ENCODE measurements around the gene C20orf96. TPM values are rescaled to one million over a fixed set of nuclear protein-coding genes. Genes with fewer than 3 reads are reported as not detected.
"Not testable (repeated sequence)": the region's sequence is repeated elsewhere in the genome, so short reads cannot be mapped to it uniquely, and the experiment has no call there.

C20orf96 gene
- total and polyA plus RNA-seq, 2 experiments from 2014 or later, result 9.3 to 41.9 TPM

GRCh38 chr20:237489-237888 is 53.1 kb downstream of the C20orf96 start:
- no peak overlapping the region for H3K4me3 ChIP-seq

GRCh38 chr20:235891-236290 is 54.7 kb downstream of the C20orf96 start:
- no peak overlapping the region for H3K27ac ChIP-seq
- TF ChIP-seq CTCF (IDR thresholded peaks at IDR 0.05; ENCODE audit: low read depth, low read length), result peak; percentile 23
- H3K27me3 ChIP-seq, result no peaks in the 10 kb centered on the region
- peak in 1 of 2 donors; percentile 19 for DNase-seq (ENCODE audit: low read depth in 1 of 2, low spot score in 1 of 2)
- H3K4me1 ChIP-seq (ENCODE audit: low read depth), result no peaks in the 10 kb centered on the region
- no peaks in the 10 kb centered on the region for H3K36me3 ChIP-seq
- no peaks in the 10 kb centered on the region for H3K9me3 ChIP-seq (ENCODE audit: low read depth)
- H3K4me3 ChIP-seq, result no peak overlapping the region

More at GRCh38 chr20:237489-237888, 53.1 kb downstream of the C20orf96 start:
- Histone ChIP-seq H3K9me3 (ENCODE audit: low read depth) (no peaks in the 10 kb centered on the region), H3K27ac (no peak overlapping the region), H3K36me3 (no peaks in the 10 kb centered on the region), H3K4me1 (ENCODE audit: low read depth) (no peaks in the 10 kb centered on the region), H3K27me3 (no peaks in the 10 kb centered on the region)
- DNase-seq (ENCODE audit: low read depth in 1 of 2, low spot score in 1 of 2), result peak in 1 of 2 donors; percentile 10
- no peak for TF ChIP-seq CTCF (IDR thresholded peaks at IDR 0.05; ENCODE audit: low read depth, low read length)

- Histone ChIP-seq H3K4me1 (ENCODE audit: low read depth) (no peaks in the 10 kb centered on the region), H3K27ac (no peak overlapping the region), H3K27me3 (no peaks in the 10 kb centered on the region), H3K36me3 (no peaks in the 10 kb centered on the region), H3K9me3 (ENCODE audit: low read depth) (no peaks in the 10 kb centered on the region), H3K4me3 (no peak overlapping the region)
- no peak for TF ChIP-seq CTCF (IDR thresholded peaks at IDR 0.05; ENCODE audit: low read depth, low read length)
- no peak for DNase-seq (ENCODE audit: low read depth in 1 of 2, low spot score in 1 of 2)
These were observed 63.0 kb downstream of the C20orf96 start for GRCh38 chr20:227439-228105.

GRCh38 chr20:226958-227357 is 63.6 kb downstream of the C20orf96 start, which contains the start of gene DEFB129:
Gene DEFB129, plus strand, starts transcription at chr20:227258. Its CDS starts 31 bp downstream, at chr20:227289.
- H3K4me3 ChIP-seq, result no peak within 1 kb of the TSS
- DNase-seq (ENCODE audit: low read depth in 1 of 2, low spot score in 1 of 2), result no peak
- no peaks in the 10 kb centered on the region for H3K9me3 ChIP-seq (ENCODE audit: low read depth)
- no peak within 1 kb of the TSS for H3K27ac ChIP-seq
- no peak for TF ChIP-seq CTCF (IDR thresholded peaks at IDR 0.05; ENCODE audit: low read depth, low read length)
- H3K4me1 ChIP-seq (ENCODE audit: low read depth), result no peaks in the 10 kb centered on the region
- H3K36me3 ChIP-seq, result no peaks in the 10 kb centered on the region
- H3K27me3 ChIP-seq, result no peaks in the 10 kb centered on the region

GRCh38 chr20:225879-226278 is 64.7 kb downstream of the C20orf96 start:
- H3K36me3 ChIP-seq; H3K9me3 ChIP-seq (ENCODE audit: low read depth); H3K4me1 ChIP-seq (ENCODE audit: low read depth); H3K27ac ChIP-seq; DNase-seq (ENCODE audit: low read depth in 1 of 2, low spot score in 1 of 2); H3K4me3 ChIP-seq; H3K27me3 ChIP-seq: not testable (repeated sequence)

- H3K4me1 ChIP-seq (ENCODE audit: low read depth), result no peaks in the 10 kb centered on the region
- H3K4me3 ChIP-seq, result no peak overlapping the region
- H3K9me3 ChIP-seq (ENCODE audit: low read depth), result no peaks in the 10 kb centered on the region
- no peak overlapping the region for H3K27ac ChIP-seq
- H3K27me3 ChIP-seq, result no peaks in the 10 kb centered on the region
- H3K36me3 ChIP-seq, result no peaks in the 10 kb centered on the region
- no peak for TF ChIP-seq CTCF (IDR thresholded peaks at IDR 0.05; ENCODE audit: low read depth, low read length)
- DNase-seq (ENCODE audit: low read depth in 1 of 2, low spot score in 1 of 2), result no peak
These were observed 69.2 kb downstream of the C20orf96 start for GRCh38 chr20:221258-221830.
